HuH-7 (cell line): Measurements from ENCODE around the gene MTOR.

ENCODE experiments used
- DNase-seq: peaks from one replicate; pipeline ENCODE4 v3.0.0; 2011; ENCODE audit warnings: low spot score

The MTOR gene

GRCh38 chr1:11150326-11150725 is 112.0 kb downstream of the MTOR start:
- DNase-seq = no peak

- DNase-seq = no peak
Observed at GRCh38 chr1:11147197-11147770, 115.1 kb downstream of the MTOR start.

DNA sequence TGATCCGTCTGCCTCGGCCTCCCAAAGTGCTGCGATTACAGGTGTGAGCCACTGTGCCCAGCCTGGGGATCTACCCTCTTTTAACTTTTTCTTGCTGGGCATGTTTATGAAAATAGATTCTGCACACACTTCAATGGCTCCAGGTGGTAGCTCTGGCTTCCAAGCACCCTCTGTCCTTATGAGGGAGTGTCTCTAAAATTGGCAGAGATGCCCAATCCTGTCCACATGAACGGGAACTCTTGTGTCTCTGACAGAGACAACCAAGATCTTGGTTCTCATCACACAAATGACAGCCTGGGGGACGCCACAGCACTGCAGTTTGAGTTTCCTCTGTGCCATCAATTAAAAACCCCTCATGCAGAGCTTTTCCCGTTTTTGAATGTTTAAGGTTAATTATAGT is 116.6 kb downstream of the MTOR start:
- DNase-seq = no peak

GRCh38 chr1:11144570-11145256 is 117.6 kb downstream of the MTOR start:
- DNase-seq = no peak

- DNase-seq = no peak
Observed at GRCh38 chr1:11143907-11144306, 118.4 kb downstream of the MTOR start.

DNA sequence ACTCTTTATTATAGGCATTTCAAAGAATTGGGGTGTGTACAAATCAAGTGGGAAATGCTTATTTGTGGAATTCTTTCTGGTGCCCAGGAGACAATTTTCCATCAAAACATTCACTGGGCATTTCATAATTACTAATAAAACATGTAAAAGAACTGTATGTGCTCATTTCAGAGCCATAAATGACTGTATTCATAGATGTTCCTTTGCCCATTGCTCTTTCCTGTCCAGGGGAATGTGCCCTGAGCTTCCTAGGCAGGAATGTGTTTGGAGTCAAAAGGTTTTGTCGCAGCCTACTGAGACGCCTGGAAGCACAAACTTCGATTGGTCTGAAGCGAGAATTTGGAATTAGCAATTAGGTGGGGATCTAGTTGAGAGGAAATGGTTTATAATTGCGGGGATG is 119.0 kb downstream of the MTOR start:
- no peak for DNase-seq

- no peak for DNase-seq
Observed at GRCh38 chr1:11142618-11143391, 119.5 kb downstream of the MTOR start.

DNA sequence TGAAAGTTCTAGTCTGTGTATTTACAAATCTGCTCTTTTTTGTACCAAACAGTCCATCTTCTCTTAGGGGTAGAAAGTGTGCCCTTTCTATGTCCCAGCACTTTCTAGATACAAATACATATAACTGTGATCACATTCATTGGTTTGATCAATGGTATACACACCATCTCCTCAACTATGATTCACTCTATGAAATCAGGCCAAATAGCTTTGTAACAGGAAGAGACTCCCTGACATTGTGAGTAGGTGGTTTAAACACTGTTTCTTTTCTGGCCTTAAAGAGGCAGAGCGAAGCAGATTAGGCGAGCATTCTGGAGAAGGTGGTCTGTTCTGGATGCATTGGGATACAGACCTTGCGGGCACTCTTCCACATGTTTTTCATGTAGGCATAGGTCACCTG is 123.4 kb downstream of the MTOR start:
- no peak for DNase-seq

GRCh38 chr1:11138029-11138428 is 124.3 kb downstream of the MTOR start:
- DNase-seq = no peak

GRCh38 chr1:11134898-11135266 is 127.5 kb downstream of the MTOR start:
- DNase-seq = no peak

GRCh38 chr1:11134251-11134897 is 128.0 kb downstream of the MTOR start:
- DNase-seq = no peak

GRCh38 chr1:11132563-11133293 is 129.6 kb downstream of the MTOR start:
- no peak for DNase-seq

DNA sequence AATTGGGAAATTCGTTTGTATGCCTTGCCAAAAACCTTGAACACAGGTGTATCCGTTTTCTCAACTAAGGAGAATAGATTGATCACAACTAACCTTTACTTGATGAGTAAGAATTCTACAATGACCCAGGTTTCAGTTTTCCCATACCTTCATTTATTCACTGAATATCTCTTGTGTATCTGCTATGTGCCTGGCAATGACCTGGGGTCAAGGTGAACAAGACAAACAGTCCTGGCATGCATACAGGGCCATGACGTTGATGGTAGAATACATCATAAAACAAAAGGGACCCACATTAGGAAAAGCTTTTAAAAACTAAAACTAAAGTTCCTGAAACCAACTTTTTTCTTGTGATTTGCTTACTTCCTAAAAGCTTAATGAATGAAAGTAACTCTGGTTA is 130.5 kb downstream of the MTOR start:
- DNase-seq = no peak

GRCh38 chr1:11130406-11130805 is 131.9 kb downstream of the MTOR start:
- no peak for DNase-seq

- DNase-seq = no peak
Observed at GRCh38 chr1:11129649-11130390, 132.5 kb downstream of the MTOR start.

- DNase-seq = no peak
Observed at GRCh38 chr1:11126569-11126968, 135.8 kb downstream of the MTOR start.

DNA sequence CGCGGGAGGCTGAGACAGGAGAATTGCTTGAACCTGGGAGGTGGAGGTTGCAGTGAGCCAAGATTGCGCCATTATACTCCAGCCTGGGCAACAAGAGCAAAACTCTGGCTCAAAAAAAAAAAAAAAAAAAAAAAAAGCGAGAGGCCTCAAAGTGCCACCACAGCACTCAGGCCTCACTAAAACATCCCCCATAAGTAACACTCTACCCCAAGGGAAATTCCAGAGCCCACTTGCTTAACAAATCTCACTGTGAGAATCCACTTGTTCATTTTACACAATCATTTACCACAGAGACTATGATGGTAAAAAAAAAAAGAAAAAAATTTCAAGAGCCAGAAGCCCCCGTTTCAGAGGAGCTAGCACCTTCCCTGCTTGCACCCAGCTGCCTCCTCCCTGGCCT is 136.4 kb downstream of the MTOR start:
- no peak for DNase-seq

GRCh38 chr1:11124965-11125364 is 137.4 kb downstream of the MTOR start:
- DNase-seq = no peak

- no peak for DNase-seq
Observed at GRCh38 chr1:11116318-11116717, 146.0 kb downstream of the MTOR start.

DNA sequence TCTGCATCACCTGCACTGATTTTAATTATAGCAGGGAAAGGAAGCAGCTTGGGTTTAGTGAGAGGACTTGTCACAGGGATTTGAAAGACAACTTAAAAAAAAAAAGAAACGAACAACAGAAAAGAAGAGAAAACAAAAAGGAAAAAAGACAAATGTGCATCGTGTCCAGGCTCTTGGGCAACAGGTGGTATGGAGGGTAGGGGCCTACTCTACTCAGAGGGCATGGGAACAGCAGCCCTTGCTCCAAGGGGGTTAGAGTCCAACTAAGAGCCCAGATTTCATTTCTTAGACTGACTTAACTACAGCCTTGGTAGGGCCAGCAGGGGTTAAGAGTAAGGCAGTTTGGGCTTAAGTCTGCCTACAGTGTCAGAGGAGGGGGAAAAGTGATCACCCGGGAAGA is 147.4 kb downstream of the MTOR start:
- DNase-seq = no peak

- DNase-seq = no peak
Observed at GRCh38 chr1:11109047-11109760, 153.1 kb downstream of the MTOR start.
